ENCODE results near the gene DESI2.

- TF ChIP-seq CTCF (IDR thresholded peaks at IDR 0.05; ENCODE audit: borderline replicate concordance, extremely low read depth, low read length, poor library complexity, severe bottlenecking) (no peak), EZH2 (IDR thresholded peaks at IDR 0.05; ENCODE audit: borderline replicate concordance, low read depth, low read length, severe bottlenecking) (no peak)
Observed at GRCh38 chr1:244672946-244673682, 20.2 kb downstream of the DESI2 start.

Data from DND-41 (cell line).